ENCODE measurements around the gene ANKDD1A.

DNA sequence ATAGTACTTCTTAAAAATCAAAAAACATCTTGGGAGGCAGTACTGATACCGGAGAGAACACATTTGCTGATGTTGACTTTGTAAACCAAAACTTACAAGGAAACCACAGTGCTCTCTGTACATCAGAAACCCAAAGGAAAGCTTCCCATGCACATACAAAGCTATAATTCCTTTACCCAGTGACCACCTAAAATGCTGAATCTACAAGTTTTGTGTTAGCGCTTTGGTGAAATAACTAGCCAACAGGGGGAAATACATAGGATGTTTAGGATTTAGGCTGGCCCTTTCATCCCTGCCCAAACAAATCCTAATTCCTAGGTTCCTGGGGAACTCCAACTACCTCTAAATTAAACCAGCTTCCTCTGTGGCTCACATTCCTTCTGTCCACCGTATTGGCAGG is 93.3 kb downstream of the ANKDD1A start:
- TF ChIP-seq, protein P1, sequence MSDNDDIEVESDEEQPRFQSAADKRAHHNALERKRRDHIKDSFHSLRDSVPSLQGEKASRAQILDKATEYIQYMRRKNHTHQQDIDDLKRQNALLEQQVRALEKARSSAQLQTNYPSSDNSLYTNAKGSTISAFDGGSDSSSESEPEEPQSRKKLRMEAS (CRISPR knock-in tag; IDR thresholded peaks at IDR 0.05): no peak
- TF ChIP-seq FOXP1 (CRISPR knock-in tag; IDR thresholded peaks at IDR 0.05; ENCODE audit: borderline replicate concordance): no peak
- TF ChIP-seq NFATC4 (CRISPR knock-in tag; IDR thresholded peaks at IDR 0.05): no peak
- TF ChIP-seq NR1H2 (CRISPR knock-in tag; IDR thresholded peaks at IDR 0.05): no peak
- TF ChIP-seq, protein P2, sequence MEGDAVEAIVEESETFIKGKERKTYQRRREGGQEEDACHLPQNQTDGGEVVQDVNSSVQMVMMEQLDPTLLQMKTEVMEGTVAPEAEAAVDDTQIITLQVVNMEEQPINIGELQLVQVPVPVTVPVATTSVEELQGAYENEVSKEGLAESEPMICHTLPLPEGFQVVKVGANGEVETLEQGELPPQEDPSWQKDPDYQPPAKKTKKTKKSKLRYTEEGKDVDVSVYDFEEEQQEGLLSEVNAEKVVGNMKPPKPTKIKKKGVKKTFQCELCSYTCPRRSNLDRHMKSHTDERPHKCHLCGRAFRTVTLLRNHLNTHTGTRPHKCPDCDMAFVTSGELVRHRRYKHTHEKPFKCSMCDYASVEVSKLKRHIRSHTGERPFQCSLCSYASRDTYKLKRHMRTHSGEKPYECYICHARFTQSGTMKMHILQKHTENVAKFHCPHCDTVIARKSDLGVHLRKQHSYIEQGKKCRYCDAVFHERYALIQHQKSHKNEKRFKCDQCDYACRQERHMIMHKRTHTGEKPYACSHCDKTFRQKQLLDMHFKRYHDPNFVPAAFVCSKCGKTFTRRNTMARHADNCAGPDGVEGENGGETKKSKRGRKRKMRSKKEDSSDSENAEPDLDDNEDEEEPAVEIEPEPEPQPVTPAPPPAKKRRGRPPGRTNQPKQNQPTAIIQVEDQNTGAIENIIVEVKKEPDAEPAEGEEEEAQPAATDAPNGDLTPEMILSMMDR (IDR thresholded peaks at IDR 0.05): no peak
- TF ChIP-seq GRHL2 (CRISPR knock-in tag; IDR thresholded peaks at IDR 0.05; ENCODE audit: insufficient replicate concordance, severe bottlenecking): no peak
- TF ChIP-seq, protein P3, sequence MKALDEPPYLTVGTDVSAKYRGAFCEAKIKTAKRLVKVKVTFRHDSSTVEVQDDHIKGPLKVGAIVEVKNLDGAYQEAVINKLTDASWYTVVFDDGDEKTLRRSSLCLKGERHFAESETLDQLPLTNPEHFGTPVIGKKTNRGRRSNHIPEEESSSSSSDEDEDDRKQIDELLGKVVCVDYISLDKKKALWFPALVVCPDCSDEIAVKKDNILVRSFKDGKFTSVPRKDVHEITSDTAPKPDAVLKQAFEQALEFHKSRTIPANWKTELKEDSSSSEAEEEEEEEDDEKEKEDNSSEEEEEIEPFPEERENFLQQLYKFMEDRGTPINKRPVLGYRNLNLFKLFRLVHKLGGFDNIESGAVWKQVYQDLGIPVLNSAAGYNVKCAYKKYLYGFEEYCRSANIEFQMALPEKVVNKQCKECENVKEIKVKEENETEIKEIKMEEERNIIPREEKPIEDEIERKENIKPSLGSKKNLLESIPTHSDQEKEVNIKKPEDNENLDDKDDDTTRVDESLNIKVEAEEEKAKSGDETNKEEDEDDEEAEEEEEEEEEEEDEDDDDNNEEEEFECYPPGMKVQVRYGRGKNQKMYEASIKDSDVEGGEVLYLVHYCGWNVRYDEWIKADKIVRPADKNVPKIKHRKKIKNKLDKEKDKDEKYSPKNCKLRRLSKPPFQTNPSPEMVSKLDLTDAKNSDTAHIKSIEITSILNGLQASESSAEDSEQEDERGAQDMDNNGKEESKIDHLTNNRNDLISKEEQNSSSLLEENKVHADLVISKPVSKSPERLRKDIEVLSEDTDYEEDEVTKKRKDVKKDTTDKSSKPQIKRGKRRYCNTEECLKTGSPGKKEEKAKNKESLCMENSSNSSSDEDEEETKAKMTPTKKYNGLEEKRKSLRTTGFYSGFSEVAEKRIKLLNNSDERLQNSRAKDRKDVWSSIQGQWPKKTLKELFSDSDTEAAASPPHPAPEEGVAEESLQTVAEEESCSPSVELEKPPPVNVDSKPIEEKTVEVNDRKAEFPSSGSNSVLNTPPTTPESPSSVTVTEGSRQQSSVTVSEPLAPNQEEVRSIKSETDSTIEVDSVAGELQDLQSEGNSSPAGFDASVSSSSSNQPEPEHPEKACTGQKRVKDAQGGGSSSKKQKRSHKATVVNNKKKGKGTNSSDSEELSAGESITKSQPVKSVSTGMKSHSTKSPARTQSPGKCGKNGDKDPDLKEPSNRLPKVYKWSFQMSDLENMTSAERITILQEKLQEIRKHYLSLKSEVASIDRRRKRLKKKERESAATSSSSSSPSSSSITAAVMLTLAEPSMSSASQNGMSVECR (CRISPR knock-in tag; IDR thresholded peaks at IDR 0.05; ENCODE audit: borderline replicate concordance): no peak
- TF ChIP-seq, protein P4, sequence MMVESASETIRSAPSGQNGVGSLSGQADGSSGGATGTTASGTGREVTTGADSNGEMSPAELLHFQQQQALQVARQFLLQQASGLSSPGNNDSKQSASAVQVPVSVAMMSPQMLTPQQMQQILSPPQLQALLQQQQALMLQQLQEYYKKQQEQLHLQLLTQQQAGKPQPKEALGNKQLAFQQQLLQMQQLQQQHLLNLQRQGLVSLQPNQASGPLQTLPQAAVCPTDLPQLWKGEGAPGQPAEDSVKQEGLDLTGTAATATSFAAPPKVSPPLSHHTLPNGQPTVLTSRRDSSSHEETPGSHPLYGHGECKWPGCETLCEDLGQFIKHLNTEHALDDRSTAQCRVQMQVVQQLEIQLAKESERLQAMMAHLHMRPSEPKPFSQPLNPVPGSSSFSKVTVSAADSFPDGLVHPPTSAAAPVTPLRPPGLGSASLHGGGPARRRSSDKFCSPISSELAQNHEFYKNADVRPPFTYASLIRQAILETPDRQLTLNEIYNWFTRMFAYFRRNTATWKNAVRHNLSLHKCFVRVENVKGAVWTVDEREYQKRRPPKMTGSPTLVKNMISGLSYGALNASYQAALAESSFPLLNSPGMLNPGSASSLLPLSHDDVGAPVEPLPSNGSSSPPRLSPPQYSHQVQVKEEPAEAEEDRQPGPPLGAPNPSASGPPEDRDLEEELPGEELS (CRISPR knock-in tag; IDR thresholded peaks at IDR 0.05): no peak
- no peak for TF ChIP-seq FOXJ3 (CRISPR knock-in tag; IDR thresholded peaks at IDR 0.05; ENCODE audit: borderline replicate concordance)
- TF ChIP-seq, protein P5, sequence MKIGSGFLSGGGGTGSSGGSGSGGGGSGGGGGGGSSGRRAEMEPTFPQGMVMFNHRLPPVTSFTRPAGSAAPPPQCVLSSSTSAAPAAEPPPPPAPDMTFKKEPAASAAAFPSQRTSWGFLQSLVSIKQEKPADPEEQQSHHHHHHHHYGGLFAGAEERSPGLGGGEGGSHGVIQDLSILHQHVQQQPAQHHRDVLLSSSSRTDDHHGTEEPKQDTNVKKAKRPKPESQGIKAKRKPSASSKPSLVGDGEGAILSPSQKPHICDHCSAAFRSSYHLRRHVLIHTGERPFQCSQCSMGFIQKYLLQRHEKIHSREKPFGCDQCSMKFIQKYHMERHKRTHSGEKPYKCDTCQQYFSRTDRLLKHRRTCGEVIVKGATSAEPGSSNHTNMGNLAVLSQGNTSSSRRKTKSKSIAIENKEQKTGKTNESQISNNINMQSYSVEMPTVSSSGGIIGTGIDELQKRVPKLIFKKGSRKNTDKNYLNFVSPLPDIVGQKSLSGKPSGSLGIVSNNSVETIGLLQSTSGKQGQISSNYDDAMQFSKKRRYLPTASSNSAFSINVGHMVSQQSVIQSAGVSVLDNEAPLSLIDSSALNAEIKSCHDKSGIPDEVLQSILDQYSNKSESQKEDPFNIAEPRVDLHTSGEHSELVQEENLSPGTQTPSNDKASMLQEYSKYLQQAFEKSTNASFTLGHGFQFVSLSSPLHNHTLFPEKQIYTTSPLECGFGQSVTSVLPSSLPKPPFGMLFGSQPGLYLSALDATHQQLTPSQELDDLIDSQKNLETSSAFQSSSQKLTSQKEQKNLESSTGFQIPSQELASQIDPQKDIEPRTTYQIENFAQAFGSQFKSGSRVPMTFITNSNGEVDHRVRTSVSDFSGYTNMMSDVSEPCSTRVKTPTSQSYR (CRISPR knock-in tag; IDR thresholded peaks at IDR 0.05): no peak

Measured in WTC11 (cell line).